Left renal pelvis (tissue), 4 donors: ENCODE measurements around the gene ABHD17C. TPM values are rescaled to one million over a fixed set of nuclear protein-coding genes. Genes with fewer than 3 reads are reported as not detected.
"Not testable (repeated sequence)": the region's sequence is repeated elsewhere in the genome, so short reads cannot be mapped to it uniquely, and the experiment has no call there.

Experiments
- DNase-seq, 4 donors: peaks; one replicate each; pipeline ENCODE4 v3.0.0-alpha.2; 2013; ENCODE audit warnings: low read depth in 4 of 4, low spot score in 3 of 4
- polyA plus RNA-seq, 4 donors: library from polyadenylated mRNA; unstranded; fragments of 120-200 nt; gene quantifications; one replicate each; pipeline ENCODE4 v1.2.1, GENCODE V29; 2013; ENCODE audit not compliant: insufficient read length in 4 of 4

The ABHD17C gene
- 10 to 100 TPM in 3 of 4 donors, 1 to 10 TPM in 1; 6.8 to 40.2 (median 33.5) TPM for polyA plus RNA-seq

DNA sequence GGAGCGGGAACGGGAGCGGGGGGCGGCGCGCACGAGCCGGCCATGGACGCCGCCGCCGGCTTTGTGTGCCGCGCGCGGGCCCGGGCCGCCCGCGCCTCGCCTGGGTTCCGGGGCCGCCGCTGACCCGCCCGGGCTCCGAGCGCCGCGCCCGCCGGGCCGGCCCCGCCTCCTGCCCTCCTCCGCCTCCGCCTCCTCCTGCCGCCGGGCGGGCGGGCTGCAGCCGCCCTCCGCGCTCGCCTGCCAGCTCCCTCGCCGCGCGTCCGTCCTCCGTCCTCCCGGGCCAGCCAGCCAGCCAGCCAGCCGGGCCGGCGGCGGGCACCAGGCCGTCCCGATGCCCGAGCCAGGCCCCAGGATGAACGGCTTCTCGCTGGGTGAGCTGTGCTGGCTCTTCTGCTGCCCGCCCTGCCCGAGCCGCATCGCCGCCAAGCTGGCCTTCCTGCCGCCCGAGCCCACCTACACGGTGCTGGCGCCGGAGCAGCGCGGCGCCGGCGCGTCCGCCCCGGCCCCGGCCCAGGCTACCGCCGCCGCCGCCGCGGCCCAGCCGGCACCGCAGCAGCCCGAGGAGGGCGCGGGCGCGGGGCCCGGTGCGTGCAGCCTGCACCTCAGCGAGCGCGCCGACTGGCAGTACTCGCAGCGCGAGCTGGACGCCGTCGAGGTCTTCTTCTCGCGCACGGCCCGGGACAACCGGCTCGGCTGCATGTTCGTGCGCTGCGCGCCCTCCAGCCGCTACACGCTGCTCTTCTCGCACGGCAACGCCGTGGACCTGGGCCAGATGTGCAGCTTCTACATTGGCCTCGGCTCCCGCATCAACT lies at the start of gene ABHD17C:
Gene ABHD17C (plus strand): TSS at position 212 of the 812 bp plus-strand sequence. CDS start 120 bp downstream, at position 332.
- DNase-seq = peak in 1 of 4 donors; percentile 41

DNA sequence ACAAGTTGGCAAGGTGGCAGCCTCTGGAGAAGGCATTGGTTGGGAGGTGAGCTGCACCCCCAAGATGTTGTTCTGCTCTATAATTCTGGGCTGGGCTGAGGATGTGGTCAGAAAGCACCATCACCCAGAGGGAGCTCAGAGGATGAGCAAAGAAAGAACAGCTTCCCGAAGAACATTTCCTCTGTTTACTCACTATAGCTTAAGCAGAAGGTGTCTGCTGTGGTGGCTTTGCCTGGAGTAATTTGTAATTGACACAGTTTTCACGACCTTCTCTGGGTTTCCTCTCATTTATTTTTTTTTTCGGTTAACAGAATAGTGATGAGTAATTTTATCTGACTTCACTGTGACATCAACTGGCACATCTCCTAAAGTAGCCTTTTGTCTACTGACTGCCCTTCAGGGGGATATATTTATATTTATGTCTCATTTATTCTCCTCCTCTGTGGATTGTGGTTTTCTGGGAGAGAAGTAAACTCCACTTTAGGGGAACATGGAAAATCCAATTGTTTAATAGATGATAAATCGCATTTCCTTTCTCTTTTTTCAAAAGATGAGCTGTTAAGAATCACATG lies 49.5 kb upstream of the ABHD17C start:
- DNase-seq = no peak

DNA sequence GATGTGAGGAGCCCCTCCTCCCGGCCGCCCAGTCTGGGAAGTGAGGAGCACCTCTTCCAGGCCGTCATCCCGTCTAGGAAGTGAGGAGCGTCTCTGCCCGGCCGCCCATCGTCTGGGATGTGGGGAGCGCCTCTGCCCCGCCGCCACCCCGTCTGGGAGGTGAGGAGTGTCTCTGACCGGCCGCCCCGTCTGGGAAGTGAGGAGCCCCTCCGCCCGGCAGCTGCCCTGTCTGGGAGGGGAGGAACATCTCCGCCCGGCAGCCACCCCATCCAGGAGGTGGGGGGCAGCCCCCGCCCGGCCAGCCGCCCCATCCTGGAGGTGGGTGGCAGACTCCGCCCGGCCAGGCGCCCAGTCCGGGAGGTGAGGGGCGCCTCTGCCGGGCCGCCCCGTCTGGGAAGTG lies 47.7 kb upstream of the ABHD17C start:
- DNase-seq = not testable (repeated sequence)

DNA sequence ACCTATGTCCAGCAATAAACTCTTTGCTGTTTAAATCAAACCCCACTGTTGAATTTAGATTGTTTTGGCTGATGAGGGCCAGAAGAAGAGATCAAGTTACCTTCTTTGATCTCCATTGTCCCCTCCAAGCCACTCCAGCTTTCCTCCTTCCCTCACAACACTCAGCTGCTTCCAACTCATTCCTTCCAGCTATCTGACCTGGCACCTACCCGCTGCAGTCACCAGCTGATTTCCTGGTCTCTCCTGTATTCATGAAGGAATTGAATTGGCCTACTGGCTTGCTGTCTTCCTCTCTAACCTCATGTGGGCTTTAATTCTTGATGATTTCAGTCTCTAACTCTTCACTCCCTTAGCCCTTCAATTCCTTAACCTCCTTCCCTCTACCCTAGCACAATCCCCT lies 40.8 kb upstream of the ABHD17C start:
- no peak for DNase-seq

DNA sequence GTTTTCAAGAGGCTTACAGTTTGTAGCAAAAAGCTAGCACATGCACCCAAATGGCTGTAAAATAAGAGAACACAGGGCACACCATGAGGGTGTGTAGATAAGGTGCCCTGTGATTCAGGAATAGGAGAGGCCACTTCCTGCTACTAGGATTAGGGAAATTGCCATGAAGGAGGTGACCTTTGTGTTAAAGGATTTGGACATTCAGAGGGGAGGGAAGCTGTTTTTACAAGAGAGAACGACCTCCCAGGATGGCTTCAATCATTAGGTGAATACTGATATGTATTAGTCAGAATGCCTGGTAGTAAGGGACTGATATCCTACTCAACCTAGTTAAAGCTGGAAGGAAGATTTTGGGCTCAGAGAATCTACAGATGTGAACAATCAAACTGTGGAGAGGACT lies 35.7 kb upstream of the ABHD17C start:
- DNase-seq = no peak

DNA sequence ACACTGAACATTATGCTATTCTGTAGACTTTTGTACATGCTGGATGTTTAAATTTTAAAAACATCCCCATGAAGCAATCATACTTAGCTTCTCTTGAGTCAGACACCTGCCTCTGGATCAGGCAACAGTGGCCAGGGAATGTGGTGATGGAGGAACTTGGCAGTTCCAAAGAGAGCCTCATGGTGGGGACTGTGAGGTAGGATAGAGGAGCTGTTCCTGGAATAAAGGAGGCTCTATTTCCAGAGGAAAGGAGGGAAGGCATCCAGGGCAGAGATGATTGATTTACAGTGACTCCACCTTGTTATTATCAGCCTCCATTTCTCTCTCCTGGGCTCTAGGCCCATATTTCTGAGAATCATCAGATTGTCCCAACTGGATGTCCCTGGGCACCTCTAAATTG lies 35.0 kb upstream of the ABHD17C start:
- DNase-seq = no peak

DNA sequence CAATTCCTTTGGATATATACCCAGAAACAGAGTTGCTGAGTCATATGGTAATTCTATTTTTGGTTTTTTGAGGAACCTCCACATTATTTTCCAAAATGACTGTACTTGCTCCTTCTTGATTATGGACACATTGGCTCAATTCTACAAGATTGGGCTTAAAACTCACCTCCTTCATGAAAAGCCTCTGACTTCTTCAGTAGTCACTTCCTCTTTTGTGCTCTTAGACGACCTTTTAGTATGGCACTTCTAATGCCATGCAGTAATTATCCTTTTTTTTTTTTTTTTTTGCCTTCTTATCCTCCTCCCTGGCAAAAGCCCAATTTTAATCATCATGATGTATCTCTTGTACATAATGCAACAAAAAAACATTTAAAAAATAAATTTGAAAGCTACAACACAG lies 33.0 kb upstream of the ABHD17C start:
- DNase-seq = no peak

DNA sequence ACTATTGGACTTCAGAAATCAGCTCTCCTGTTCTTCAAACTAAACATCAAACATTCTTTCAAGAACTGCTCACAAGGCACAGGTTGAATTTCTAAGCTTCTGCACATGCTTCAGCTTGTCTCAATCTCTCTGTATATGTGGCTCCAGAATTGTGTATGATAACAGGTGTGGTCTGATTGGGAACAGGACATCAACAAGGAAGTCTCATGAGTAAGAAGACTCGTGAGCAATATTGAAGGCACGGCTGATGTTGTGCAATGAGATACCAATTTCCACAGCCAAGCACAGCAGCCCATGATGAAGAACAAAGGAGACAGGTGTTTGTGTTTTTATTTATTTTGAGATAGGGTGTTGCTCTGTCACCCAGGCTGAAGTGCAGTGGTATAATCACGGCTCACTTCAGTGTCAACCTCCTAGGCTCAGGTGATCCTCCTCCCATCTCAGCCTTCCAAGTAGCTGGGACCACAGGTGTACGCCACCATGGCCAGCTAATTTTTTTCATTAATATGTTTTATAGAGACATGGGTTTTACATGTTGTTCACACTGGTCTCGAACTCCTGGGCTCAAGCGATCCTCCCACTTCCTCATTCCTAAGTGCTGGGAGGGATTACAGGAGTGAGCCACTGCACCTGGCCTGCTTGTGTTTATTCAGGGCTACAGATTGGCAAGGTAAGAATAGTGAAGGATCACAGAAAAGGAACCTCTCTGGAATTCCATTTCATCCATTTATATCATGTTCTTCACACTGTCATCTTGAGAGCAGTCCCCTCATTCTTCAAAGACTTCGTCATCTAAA lies 32.2 kb upstream of the ABHD17C start:
- DNase-seq = no peak

DNA sequence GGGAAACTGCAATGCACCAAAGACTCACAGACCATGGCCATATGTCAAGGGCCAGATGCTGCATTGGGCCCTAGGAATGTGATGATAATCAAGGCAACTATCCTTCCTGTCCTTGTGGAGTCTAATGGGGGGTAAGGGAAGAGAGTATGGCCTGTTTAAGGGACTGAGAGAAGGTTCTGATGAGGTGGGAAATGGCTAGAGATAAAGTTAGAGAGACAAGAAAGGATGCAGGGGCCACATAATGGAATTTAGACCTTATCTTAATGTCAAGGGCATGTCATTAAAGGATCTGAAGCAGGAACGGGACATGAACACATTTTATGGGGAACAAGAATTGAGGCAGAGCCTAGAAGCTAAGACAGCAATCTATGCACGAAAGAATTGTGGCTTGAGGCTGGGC lies 30.0 kb upstream of the ABHD17C start:
- DNase-seq = no peak

DNA sequence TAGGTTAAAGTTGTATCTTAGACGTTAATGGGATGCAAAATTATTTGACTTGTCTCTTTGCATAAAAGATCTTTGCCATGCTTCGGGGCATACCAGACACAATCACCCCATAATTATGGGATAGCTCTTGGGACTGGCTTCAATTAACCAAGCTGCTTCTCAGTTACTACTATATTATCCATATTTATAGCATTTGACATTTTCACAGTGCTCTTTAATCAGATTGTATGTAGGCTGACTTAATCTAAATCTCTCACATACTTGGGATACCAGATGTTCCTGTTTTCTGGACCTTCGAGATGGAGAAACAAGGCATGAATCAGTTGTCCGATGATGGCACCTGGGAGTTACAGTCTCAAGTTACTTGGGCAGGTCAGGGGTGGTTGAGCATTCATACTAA lies 27.2 kb upstream of the ABHD17C start:
- no peak for DNase-seq

DNA sequence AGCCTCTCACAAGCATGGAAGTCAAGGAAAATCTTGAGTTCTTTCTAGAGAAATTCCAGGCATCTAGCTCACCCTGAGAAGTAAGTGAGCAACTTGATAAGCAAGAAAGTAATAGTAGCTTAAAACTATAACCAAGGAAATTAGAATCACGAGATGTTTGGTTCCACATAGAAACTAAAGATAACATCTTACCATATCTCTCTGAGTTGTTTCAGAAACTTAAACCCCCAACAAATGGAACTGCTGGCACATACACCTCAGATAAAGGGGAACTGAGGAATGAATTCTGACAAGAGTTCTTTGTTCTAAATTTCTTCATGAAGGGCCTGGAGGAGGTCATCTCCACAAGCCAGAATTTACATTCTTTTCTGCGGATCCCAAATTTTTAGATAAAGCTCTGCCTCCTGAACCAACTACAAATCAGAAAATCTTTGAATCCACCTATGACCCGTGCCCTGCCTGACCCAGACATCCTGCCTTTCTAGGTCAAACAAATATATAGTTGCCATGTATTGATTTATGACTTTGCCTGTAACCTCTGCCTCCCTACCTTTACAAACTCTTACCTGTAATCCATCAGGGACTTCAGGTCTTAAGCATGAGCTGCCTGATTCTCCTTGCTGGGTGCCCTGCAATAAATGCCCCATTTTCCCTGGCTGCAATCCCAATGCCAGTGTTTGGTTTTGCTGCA lies 26.4 kb upstream of the ABHD17C start:
- no peak for DNase-seq

DNA sequence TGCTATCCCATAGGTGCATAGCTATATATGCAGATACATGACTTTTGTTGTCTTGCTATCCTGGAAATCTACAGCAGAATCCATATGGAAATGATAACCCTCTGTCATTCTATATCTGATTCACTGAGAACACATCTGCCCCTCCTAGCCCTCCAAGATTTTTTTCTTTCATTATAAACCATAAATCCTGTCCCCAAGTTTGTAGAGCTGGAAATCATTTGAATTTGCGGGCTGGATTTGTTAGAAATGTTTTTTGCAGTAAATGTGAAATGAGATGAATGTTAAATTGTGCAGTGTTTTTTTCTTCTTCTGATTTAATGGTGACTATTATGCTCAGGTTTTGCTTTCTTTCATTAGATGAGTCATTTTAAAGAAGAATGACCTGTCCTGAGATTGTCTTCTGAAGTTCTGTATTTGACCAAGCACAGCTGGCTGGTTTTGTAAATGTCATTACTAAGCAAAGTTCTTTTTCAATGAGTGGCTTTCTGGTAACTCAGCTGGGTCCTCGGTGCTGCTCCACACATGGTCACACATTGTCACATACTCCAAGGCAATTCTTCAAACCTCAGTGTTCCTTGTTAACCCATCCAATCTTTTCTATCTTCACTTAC lies 25.3 kb upstream of the ABHD17C start:
- DNase-seq = no peak

DNA sequence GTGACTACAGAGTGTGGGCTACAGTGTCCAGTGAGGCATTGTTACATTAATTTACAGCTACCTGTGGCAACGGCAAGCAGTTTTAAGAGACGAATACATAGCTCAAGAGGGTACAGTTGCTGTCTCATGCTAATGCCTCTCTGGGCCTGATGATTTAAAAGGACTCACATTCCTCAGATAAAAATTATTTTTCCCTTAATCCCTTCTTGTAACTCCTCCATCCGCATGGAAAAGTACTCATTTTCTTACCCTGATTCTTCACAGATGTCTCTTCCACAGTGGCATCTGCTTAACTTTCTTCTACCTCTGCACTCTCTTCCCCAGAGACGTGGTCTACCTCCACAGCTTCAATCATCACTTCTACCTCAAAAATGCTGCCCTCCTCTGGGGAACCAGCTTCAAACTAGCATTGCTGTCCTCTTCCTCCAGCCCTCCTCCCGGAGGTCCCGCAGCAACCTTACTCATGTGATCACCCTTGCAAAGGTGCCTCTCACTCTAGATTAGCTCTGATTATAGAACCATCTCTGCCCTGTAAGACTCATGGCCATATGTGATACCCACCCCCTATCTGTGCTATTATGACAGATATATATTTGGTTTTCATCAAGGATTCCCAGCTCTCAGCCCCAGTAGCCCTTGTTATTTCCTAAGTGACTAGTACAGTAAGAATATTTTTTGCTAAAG lies 21.4 kb upstream of the ABHD17C start:
- no peak for DNase-seq

DNA sequence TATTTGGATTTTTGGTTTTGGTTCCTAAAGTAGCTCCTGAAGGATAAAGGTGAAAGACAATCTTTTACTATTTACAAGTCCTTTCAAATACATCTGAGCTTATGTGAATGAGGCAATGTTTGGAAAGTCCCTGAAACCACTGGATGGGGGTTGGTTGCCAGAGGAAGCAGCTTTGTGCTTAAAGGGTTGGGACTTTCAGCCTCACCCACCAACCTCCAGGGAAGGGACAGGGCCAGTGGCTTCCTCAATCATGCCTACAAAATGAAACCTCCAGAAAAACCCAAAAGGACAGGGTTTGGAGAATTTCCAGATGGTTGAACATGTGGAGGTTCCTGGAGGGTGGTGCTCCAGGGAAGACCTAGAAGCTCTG lies 20.9 kb upstream of the ABHD17C start:
- DNase-seq = no peak

DNA sequence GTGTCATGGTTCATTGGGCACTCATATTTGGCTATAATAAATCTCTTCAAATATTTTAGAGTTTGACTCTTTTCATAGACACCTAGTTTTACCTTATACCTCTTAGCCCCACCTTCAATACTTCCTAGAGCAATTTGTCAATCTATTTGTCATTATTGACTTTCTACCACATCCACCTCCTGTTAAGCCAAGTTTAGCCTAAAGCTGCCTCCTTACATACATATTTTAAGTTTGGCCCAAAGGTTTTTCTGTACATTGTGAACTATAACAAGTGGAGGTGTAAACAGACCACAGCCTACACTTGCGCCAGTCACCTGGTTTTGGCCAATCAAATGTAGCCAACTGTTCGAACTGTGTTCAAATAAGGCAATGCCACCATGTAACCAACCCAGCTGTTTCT lies 18.1 kb upstream of the ABHD17C start:
- no peak for DNase-seq

DNA sequence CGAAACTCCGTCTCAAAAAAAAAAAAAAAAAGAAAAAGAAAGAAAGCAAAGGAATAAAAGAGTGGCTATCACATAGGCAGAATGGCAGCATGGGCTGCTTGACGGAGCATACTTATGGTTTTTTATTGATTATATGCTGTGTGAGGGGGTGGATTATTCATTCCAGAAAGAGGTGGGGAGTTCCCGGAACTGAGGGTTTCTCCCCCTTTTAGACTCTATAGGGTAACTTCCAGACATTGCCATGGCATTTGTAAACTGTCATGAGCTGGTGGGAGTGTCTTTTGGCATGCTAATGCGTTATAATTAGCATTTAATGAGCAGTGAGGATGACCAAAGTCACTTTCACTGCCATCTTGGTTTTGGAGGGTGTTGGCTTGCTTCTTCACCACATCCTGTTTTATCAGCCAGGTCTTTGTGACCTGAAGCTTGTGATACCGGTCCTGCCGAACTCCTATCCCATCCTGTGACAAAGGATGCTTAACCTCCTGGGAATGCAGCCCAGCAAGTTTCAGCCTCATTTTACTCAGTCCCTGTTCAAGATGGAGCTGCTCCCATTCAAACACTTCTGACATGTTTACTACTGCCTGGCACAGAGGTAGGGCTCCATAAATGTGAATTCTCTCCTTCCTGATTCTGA lies 15.8 kb upstream of the ABHD17C start:
- DNase-seq = no peak

DNA sequence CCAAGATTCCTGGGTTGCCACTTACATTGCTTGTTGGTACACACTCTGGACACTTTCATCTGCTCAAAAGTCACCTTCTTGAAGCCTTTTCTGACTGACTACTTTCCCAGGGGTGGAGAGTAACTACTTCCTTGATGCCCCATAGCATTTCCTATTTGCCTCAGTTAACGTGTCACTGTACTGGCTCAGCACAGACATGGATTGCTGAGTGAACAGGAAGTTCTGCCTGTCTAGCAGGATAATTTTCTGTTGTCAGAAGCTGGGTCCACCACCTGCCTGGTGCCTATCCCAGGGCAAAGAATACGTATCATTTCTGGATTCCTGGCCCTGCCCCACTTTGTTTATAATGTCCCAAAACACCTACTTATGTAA lies 15.3 kb upstream of the ABHD17C start:
- DNase-seq = no peak

DNA sequence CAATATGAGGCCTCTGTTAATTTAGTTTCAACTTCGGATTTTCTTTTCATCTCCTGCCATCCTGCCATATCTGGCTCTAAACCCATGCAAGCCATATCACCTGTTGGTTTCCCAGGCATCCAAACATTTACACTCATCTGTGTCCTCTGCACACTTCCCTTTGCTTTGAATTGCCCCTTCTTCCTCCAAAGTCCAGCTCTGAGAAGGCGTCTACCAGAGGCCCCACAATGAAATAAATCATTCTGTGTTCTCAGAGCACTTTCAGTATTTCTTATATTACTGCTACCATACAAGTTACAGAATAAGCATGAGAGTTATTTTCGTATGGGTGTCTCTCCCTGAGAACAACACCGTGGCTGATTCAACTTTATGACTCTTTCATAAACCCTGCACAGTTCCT lies 12.9 kb upstream of the ABHD17C start:
- no peak for DNase-seq

DNA sequence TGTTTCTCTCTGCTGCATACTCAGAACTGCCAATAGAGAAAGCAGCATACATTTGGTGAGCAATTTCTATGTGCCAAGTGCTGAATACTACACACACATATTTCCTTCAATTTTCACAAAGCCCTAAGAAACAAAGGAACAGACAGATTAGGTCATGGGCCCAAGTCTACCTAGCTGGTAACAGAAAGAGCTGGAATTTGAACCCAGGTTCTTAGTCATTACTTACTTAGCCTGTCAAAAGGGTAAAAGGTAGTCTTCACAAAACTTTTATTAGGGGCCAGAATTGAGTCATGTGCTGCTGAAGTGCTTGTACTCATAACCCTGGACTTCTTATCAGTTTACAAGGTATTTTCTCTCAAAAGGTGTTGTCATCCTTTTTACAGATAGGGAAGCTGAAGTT lies 10.4 kb upstream of the ABHD17C start:
- DNase-seq = no peak

DNA sequence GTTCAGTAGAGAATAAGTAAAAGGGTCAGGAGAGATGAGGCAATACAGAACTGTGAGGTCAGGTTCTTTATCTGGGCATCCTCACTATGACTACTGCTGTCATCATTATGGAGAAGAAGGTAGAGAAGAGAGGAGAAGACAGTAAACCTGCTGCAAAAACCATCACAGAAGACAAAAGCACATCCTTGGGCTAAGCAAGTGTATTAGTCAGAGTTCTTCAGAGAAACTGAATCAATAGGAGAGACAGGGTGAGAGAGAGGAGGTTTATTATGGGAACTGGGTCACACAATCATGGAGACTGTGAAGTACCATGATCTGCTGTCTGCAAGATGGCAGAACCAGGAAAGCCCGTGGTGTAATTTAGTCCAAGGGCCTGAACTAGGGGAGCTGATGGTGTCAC lies 9.5 kb upstream of the ABHD17C start:
- DNase-seq = no peak
